Measurements from ENCODE around the gene FGD5. TPM values are rescaled to one million over a fixed set of nuclear protein-coding genes. Genes with fewer than 3 reads are reported as not detected.

The FGD5 gene
- polyA plus RNA-seq, 3 donors, result 0.03 TPM; not detected in 2

GRCh38 chr3:14814411-14814871, 4.3 kb upstream of the FGD5 start:
- peaks cover 38 to 45% of the 10 kb centered on the region in 2 donors for H3K27me3 ChIP-seq (ENCODE audit: control insufficient read depth in 2 of 2, insufficient read depth in 2 of 2, low read length in 2 of 2)
- no peak overlapping the region for H3K9ac ChIP-seq (ENCODE audit: insufficient read depth, low read length, poor library complexity, severe bottlenecking)
- H3K4me3 ChIP-seq (replicated peaks in 1 of 3; ENCODE audit: low read depth in 2 of 3, low read length in 3 of 3), result no peak overlapping the region
- no peaks in the 10 kb centered on the region for H4K20me1 ChIP-seq (ENCODE audit: insufficient read depth, low read length)
- WGBS (ENCODE audit: insufficient coverage), result 89% methylated on average over 1 of the region's 4 CpGs
- H3K27ac Mint-ChIP-seq, result no peak overlapping the region
- H2AFZ ChIP-seq (ENCODE audit: insufficient read depth, low read depth, low read length, poor library complexity, severe bottlenecking), result no peak overlapping the region
- no peaks in the 10 kb centered on the region for H3K36me3 ChIP-seq (replicated peaks in 1 of 2; ENCODE audit: control insufficient read depth in 1 of 2, insufficient read depth in 2 of 2, low read length in 2 of 2)
- peaks cover 0 to 8% (median 4%) of the 10 kb centered on the region in 7 donors for H3K9me3 Mint-ChIP-seq
- no peak for DNase-seq
- TF ChIP-seq CTCF (IDR thresholded peaks at IDR 0.05), result no peak
- H3K36me3 Mint-ChIP-seq, result no peaks in the 10 kb centered on the region
- H3K27me3 Mint-ChIP-seq (ENCODE audit: low read depth in 3 of 3), result peaks cover 42 to 61% (median 46%) of the 10 kb centered on the region in 3 donors
- peaks cover 0 to 6% of the 10 kb centered on the region in 2 donors for H3K9me3 ChIP-seq (replicated peaks in 1 of 2; ENCODE audit: control insufficient read depth in 1 of 2, insufficient read depth in 1 of 2, low read length in 2 of 2)
- intact Hi-C loops (cut with micrococcal nuclease), result no loop called here
- H3K79me2 ChIP-seq (ENCODE audit: insufficient read depth, low read length), result no peaks in the 10 kb centered on the region
- H3K4me2 ChIP-seq (replicated peaks; ENCODE audit: extremely low read depth, low read length, poor library complexity, severe bottlenecking), result no peak overlapping the region
- H3K4me3 Mint-ChIP-seq, result no peak overlapping the region
- peaks cover 7% of the 10 kb centered on the region for H3K4me1 Mint-ChIP-seq
- H3K27ac ChIP-seq (ENCODE audit: low read depth in 1 of 2, low read length in 2 of 2), result no peak overlapping the region
- H3K4me1 ChIP-seq (ENCODE audit: control insufficient read depth in 1 of 2, insufficient read depth in 2 of 2, low read length in 2 of 2), result peaks cover 0 to 4% of the 10 kb centered on the region in 2 donors

GRCh38 chr3:14816359-14816758, 2.4 kb upstream of the FGD5 start:
- no peaks in the 10 kb centered on the region for H3K36me3 ChIP-seq (replicated peaks in 1 of 2; ENCODE audit: control insufficient read depth in 1 of 2, insufficient read depth in 2 of 2, low read length in 2 of 2)
- Mint-ChIP-seq H3K4me3 (no peak overlapping the region), H3K36me3 (no peaks in the 10 kb centered on the region), H3K9me3 (peaks cover 0 to 2% (median under 1%) of the 10 kb centered on the region in 7 donors), H3K27ac (no peak overlapping the region), H3K4me1 (peaks cover 2% of the 10 kb centered on the region), H3K27me3 (ENCODE audit: low read depth in 3 of 3) (peaks cover 27 to 45% (median 35%) of the 10 kb centered on the region in 3 donors)
- peaks cover 0 to 3% of the 10 kb centered on the region in 2 donors for H3K9me3 ChIP-seq (replicated peaks in 1 of 2; ENCODE audit: control insufficient read depth in 1 of 2, insufficient read depth in 1 of 2, low read length in 2 of 2)
- H2AFZ ChIP-seq (ENCODE audit: insufficient read depth, low read depth, low read length, poor library complexity, severe bottlenecking), result no peak overlapping the region
- no peak for TF ChIP-seq CTCF (IDR thresholded peaks at IDR 0.05)
- H3K4me2 ChIP-seq (replicated peaks; ENCODE audit: extremely low read depth, low read length, poor library complexity, severe bottlenecking), result no peak overlapping the region
- H3K27ac ChIP-seq (ENCODE audit: low read depth in 1 of 2, low read length in 2 of 2), result no peak overlapping the region
- WGBS (ENCODE audit: insufficient coverage), result 100% methylated on average over 2 of the region's 3 CpGs
- DNase-seq, result no peak
- no peaks in the 10 kb centered on the region for H3K4me1 ChIP-seq (ENCODE audit: control insufficient read depth in 1 of 2, insufficient read depth in 2 of 2, low read length in 2 of 2)
- no peak overlapping the region for H3K9ac ChIP-seq (ENCODE audit: insufficient read depth, low read length, poor library complexity, severe bottlenecking)
- peaks cover 27 to 30% of the 10 kb centered on the region in 2 donors for H3K27me3 ChIP-seq (ENCODE audit: control insufficient read depth in 2 of 2, insufficient read depth in 2 of 2, low read length in 2 of 2)
- no peaks in the 10 kb centered on the region for H4K20me1 ChIP-seq (ENCODE audit: insufficient read depth, low read length)
- intact Hi-C loops (cut with micrococcal nuclease), result no loop called here
- H3K79me2 ChIP-seq (ENCODE audit: insufficient read depth, low read length), result no peaks in the 10 kb centered on the region
- H3K4me3 ChIP-seq (replicated peaks in 1 of 3; ENCODE audit: low read depth in 2 of 3, low read length in 3 of 3), result no peak overlapping the region
